Spleen (tissue), 11 donors: ENCODE measurements around the gene DBH. TPM values are rescaled to one million over a fixed set of nuclear protein-coding genes. Genes with fewer than 3 reads are reported as not detected.

ENCODE experiments used
- DNase-seq: peaks from one replicate; pipeline ENCODE4 v3.0.0-alpha.2; 2020
- H3K27ac ChIP-seq, 8 donors: fragments of 200-600 bp; sonication (generic) in 7 of 8; 1 replicate in 4 of 8; 2 replicates in 4 of 8; pipeline versions ENCODE4 v1.5.0 to v1.8.0; 2016 to 2021; ENCODE audit warnings: inconsistent platforms in 4 of 8, mild to moderate bottlenecking in 4 of 8, moderate library complexity in 1 of 8
- H3K27me3 ChIP-seq, 7 donors: fragments of 200-600 bp; sonication (generic) in 6 of 7; replicated peaks in 1 of 7; 1 replicate in 4 of 7; 2 replicates in 3 of 7; pipeline versions ENCODE4 v1.5.0 to v1.8.0; 2016 to 2021; ENCODE audit warnings: inconsistent platforms in 3 of 7, mild to moderate bottlenecking in 1 of 7
- H3K36me3 ChIP-seq, 6 donors: fragments of 200-600 bp; sonication (generic) in 5 of 6; 1 replicate in 4 of 6; 2 replicates in 2 of 6; pipeline versions ENCODE4 v1.5.0 to v1.8.0; 2016 to 2021; ENCODE audit warnings: inconsistent platforms in 2 of 6
- H3K4me1 ChIP-seq, 6 donors: fragments of 200-600 bp; sonication (generic) in 5 of 6; 1 replicate in 3 of 6; 2 replicates in 3 of 6; pipeline versions ENCODE4 v1.5.0 to v1.8.0; 2016 to 2021; ENCODE audit warnings: inconsistent platforms in 3 of 6
- H3K4me3 ChIP-seq, 8 donors: fragments of 200-600 bp; sonication (generic) in 7 of 8; 1 replicate in 4 of 8; 2 replicates in 4 of 8; pipeline versions ENCODE4 v1.5.0 to v1.8.0; 2016 to 2021; ENCODE audit warnings: inconsistent platforms in 4 of 8, mild to moderate bottlenecking in 4 of 8, moderate library complexity in 2 of 8
- H3K9me3 ChIP-seq, 8 donors: fragments of 200-600 bp; sonication (generic) in 7 of 8; 1 replicate in 4 of 8; 2 replicates in 4 of 8; pipeline versions ENCODE4 v1.5.0 to v1.8.0; 2016 to 2021; ENCODE audit warnings: inconsistent platforms in 4 of 8
- POLR2A ChIP-seq, 3 donors: fragments of 450-650 bp; IDR thresholded peaks; one replicate each; pipeline ENCODE4 v1.5.1; 2017; ENCODE audit warnings: antibody characterized with exemption in 3 of 3, mild to moderate bottlenecking in 1 of 3
- POLR2AphosphoS5 ChIP-seq, 3 donors: sonication (generic); formaldehyde crosslinking; IDR thresholded peaks; one replicate each; pipeline ENCODE4 v1.5.1; 2017; ENCODE audit warnings: antibody characterized with exemption in 3 of 3
- WGBS, 5 donors: extraction: QIAGEN DNeasy Blood & Tissue Kit in 3 of 5; methylation state at CpG; one replicate each; pipeline versions ENCODE4 v1.1.5 to v1.1.7; 2013 to 2018; 5-methylcytosine and 5-hydroxymethylcytosine counted together
- intact Hi-C: fragments of 100-400 bp; cut with DNase I; formaldehyde crosslinking; loops from one replicate; pipeline ENCODE4 v1.15.0; 2023; ENCODE audit warnings: low total_unique reads
- polyA plus RNA-seq, 3 donors: library from polyadenylated mRNA; stranded (reverse); fragments of 200-250 nt; gene quantifications; one replicate each; pipeline ENCODE4 v1.2.1, GENCODE V29; 2013
- total RNA-seq, 7 donors: library from RNA; depleted of rRNA in 3 of 7; stranded (reverse); fragments of >200 nt in 3 of 7; fragmentation: NEBNext Ultra II Directional in 4 of 7; extraction: Animal tissue kit (Norgen Biotek cat#: 25700) in 4 of 7; gene quantifications; one replicate each; pipeline versions ENCODE4 v1.1.0 to v1.2.1, GENCODE V29; 2016 to 2021
- TF ChIP-seq, protein P1 (sequence below), 11 experiments: fragments of 200-600 bp in 7 of 11; fragments of 450-650 bp in 4 of 11; sonication (generic) in 4 of 11; IDR thresholded peaks in 8 of 11; conservative IDR thresholded peaks in 3 of 11; 1 replicate in 7 of 11; 2 replicates in 4 of 11; pipeline versions ENCODE4 v1.4.0 to v1.8.0; 2016 to 2021; ENCODE audit warnings: antibody characterized with exemption in 11 of 11, inconsistent platforms in 4 of 11, mild to moderate bottlenecking in 1 of 11
- donor health status: healthy with polysubstance abuse.
- donor health status: DM: no; HTN: no; CAD: no; lungs with moderate emphysema.
- donor health status: DM: no; HTN: no; CAD: no.
- donor health status: Bipolar disorder and iron deficiency.
- donor health status: healthy.
- donor health status: DM: no; HTN: no; CAD: no.
- donor health status: DM: yes; HTN: yes; CAD: no.

DBH gene
- total and polyA plus RNA-seq, 10 donors = 0.03 to 1.2 (median 0.32) TPM; not detected in 2

DNA sequence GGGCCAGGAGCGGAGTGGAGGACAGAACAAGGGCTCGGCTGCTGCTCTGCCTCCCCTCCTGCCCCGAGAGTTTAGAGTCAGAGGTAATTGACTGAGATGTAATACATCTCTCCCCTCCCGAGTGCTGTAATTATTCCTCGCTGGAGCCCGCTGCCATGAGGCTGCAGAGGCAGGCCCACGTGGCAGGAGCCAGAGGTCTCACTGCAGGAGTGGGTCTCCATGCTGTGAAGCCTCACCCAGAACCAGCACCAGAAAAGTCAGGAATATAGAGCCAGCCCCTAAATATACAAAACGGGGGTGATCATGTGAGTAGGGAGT, 29.5 kb upstream of the DBH start:
- Histone ChIP-seq H3K27me3 (peaks cover 0 to 99% (median 49%) of the 10 kb centered on the region in 7 donors), H3K27ac (no peak overlapping the region), H3K4me1 (peaks cover 0 to 6% (median 0%) of the 10 kb centered on the region in 6 donors), H3K9me3 (no peaks in the 10 kb centered on the region), H3K36me3 (no peaks in the 10 kb centered on the region), H3K4me3 (no peak overlapping the region)
- TF ChIP-seq POLR2AphosphoS5 (IDR thresholded peaks at IDR 0.05) (no peak), POLR2A (IDR thresholded peaks at IDR 0.05) (no peak)
- TF ChIP-seq, protein P1, sequence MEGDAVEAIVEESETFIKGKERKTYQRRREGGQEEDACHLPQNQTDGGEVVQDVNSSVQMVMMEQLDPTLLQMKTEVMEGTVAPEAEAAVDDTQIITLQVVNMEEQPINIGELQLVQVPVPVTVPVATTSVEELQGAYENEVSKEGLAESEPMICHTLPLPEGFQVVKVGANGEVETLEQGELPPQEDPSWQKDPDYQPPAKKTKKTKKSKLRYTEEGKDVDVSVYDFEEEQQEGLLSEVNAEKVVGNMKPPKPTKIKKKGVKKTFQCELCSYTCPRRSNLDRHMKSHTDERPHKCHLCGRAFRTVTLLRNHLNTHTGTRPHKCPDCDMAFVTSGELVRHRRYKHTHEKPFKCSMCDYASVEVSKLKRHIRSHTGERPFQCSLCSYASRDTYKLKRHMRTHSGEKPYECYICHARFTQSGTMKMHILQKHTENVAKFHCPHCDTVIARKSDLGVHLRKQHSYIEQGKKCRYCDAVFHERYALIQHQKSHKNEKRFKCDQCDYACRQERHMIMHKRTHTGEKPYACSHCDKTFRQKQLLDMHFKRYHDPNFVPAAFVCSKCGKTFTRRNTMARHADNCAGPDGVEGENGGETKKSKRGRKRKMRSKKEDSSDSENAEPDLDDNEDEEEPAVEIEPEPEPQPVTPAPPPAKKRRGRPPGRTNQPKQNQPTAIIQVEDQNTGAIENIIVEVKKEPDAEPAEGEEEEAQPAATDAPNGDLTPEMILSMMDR (IDR thresholded peaks at IDR 0.05 in 8 of 11, conservative IDR thresholded peaks at IDR 0.05 in 3 of 11) = no peak
- intact Hi-C loops = no loop called here
- no peak for DNase-seq
- WGBS, 5 donors = 53 to 71% (median 65%) methylated on average over 8 of the region's 8 CpGs

DNA sequence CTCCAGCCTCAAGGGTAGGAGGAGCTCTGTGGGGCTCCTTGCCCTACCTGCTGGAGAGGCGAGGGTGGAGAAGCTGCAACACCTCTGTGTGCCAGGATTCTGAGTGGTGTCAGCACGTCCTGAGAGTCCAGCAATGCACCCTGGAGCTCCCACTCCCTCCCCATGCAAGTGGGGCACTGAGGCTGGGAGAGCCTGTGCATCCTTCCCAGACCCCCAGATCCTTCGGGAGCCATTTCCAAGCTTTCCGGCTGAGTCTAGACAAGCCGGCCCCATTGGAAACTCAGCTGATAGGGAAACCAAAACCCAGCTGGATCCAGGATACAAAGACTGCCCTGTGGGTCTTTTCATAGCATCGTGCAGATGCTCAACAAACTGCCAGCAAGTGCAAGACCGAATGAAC, 28.8 kb upstream of the DBH start:
- H3K4me1 ChIP-seq = peaks cover 0 to 6% (median 0%) of the 10 kb centered on the region in 6 donors
- H3K4me3 ChIP-seq = no peak overlapping the region
- no peaks in the 10 kb centered on the region for H3K9me3 ChIP-seq
- DNase-seq = no peak
- H3K27me3 ChIP-seq = peaks cover 0 to 99% (median 49%) of the 10 kb centered on the region in 7 donors
- WGBS, 5 donors = 50 to 68% (median 62%) methylated on average over 7 of the region's 7 CpGs
- no peaks in the 10 kb centered on the region for H3K36me3 ChIP-seq
- H3K27ac ChIP-seq = no peak overlapping the region
- TF ChIP-seq POLR2A (IDR thresholded peaks at IDR 0.05) = no peak
- no peak for TF ChIP-seq POLR2AphosphoS5 (IDR thresholded peaks at IDR 0.05)
- TF ChIP-seq, protein P1 (IDR thresholded peaks at IDR 0.05 in 8 of 11, conservative IDR thresholded peaks at IDR 0.05 in 3 of 11) = no peak
- intact Hi-C loops = no loop called here

DNA sequence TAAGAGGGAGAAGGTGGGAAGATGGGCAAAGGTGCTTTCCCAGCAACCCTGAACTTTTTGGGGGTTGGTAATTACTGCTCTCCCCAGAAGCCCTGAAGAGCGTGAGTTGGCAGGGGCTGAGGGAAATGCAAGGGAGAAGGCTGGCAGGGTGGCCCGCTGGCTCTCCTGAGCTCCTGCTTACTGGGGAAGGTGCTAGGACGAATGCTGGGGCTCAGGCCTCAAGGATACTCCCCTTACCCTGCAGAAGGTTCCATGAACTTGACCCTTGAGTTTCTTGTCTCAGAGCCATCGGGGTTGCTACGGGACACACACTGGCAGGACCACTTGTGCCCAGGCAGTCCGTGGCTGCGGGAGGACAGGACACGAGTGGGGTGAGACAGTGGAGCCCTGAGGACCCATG, 28.2 kb upstream of the DBH start:
- DNase-seq = no peak
- TF ChIP-seq POLR2AphosphoS5 (IDR thresholded peaks at IDR 0.05) (no peak), POLR2A (IDR thresholded peaks at IDR 0.05) (no peak)
- TF ChIP-seq, protein P1 (IDR thresholded peaks at IDR 0.05 in 8 of 11, conservative IDR thresholded peaks at IDR 0.05 in 3 of 11) = no peak
- 76 to 85% (median 82%) methylated on average over 6 to 8 of the region's 8 CpGs for WGBS, 5 donors
- Histone ChIP-seq H3K9me3 (no peaks in the 10 kb centered on the region), H3K4me3 (no peak overlapping the region), H3K36me3 (no peaks in the 10 kb centered on the region), H3K27me3 (peaks cover 0 to 99% (median 49%) of the 10 kb centered on the region in 7 donors), H3K4me1 (peaks cover 0 to 6% (median 0%) of the 10 kb centered on the region in 6 donors), H3K27ac (no peak overlapping the region)
- intact Hi-C loops = no loop called here

DNA sequence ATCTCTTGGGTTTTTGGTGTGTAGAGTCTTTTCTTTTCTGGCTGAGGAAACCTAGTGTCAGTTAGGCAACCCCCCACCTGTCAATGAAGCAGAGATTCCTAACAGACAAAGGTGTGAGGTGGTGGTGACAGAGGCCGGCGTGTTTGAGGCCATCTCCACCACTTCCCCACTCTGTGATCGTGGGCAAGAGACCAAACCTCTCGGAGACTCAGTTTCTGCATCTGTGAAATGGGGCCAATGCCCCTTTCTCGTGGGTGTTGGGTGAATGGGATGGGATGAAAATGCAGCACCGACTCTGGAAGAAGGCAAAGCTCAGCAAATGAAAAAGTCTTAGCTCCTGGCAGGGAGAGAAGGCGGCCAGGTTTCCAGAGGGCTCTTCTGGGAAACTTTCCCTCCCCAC, 27.8 kb upstream of the DBH start:
- H3K36me3 ChIP-seq = no peaks in the 10 kb centered on the region
- H3K4me3 ChIP-seq = no peak overlapping the region
- intact Hi-C loops = no loop called here
- H3K27ac ChIP-seq = no peak overlapping the region
- TF ChIP-seq POLR2AphosphoS5 (IDR thresholded peaks at IDR 0.05) = no peak
- TF ChIP-seq, protein P1 (IDR thresholded peaks at IDR 0.05 in 8 of 11, conservative IDR thresholded peaks at IDR 0.05 in 3 of 11) = no peak
- TF ChIP-seq POLR2A (IDR thresholded peaks at IDR 0.05) = no peak
- no peak for DNase-seq
- peaks cover 0 to 6% (median 0%) of the 10 kb centered on the region in 6 donors for H3K4me1 ChIP-seq
- no peaks in the 10 kb centered on the region for H3K9me3 ChIP-seq
- WGBS, 5 donors = 63 to 84% (median 81%) methylated on average over 7 of the region's 7 CpGs
- H3K27me3 ChIP-seq = peaks cover 0 to 99% (median 48%) of the 10 kb centered on the region in 7 donors
